HG02623 (cell line): ENCODE results near the gene SLC15A1.
"Not testable (repeated sequence)": the region's sequence is repeated elsewhere in the genome, so short reads cannot be mapped to it uniquely, and the experiment has no call there.

Experiments used
- ATAC-seq: cut with Tn5 transposase; IDR thresholded peaks from one replicate; pipeline ENCODE4 v1.9.1; 2021; ENCODE audit warnings: moderate library complexity; ENCODE audit not compliant: unreplicated experiment

Gene SLC15A1

DNA sequence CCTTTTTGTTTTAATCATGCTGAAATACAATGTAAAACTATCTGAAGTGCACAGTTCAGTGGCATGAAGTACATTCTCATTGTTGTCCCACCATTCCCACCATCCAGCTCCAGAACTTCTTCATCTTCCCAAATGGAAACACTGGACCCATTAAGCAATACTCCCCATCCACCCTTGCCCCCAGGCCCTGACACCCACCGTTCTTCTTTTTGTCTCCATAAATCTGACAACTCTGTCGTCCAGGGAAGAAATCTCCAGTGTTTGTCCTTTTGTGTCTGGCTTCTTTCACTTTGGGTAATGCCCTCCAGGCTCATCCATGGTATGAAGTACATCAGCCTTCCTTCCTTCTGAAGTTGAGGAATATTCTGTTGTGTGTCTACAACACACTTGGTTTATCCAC lies 2.6 kb upstream of the SLC15A1 start:
- no peak for ATAC-seq

GRCh38 chr13:98754468-98754867 lies 2.0 kb upstream of the SLC15A1 start:
- not testable (repeated sequence) for ATAC-seq

DNA sequence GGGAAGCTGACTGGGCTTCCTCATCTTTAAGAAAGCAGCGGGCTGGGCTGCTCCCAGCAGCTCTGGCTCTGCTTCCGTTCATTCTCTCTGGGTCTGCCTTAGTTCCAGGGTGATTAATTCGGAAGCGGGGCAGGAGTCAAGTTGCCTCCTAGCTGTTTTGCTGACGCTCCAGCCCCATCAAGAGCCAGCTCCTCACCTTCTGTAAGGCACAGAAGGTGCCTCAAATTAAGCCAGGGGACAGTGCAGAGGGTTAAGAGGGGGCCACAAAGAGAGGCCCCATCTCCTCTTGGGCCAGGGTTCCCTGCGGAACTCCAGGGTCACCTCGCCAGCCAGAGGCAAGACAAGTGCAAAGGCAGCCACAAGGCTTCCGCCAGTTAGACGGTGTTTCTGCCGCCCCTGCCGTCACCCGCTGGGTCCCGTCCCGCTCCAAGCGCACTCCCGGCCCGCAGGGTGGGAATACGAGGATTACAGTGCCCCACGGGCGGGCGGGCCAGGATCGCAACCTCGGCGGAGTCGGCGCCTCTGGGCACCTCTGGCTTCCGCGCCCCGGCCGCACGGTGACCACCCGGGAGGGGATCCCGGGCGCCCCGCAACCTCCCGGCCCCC lies 508 bp downstream of the SLC15A1 start:
- ATAC-seq = no peak

- no peak for ATAC-seq
These were observed 1.1 kb downstream of the SLC15A1 start for GRCh38 chr13:98751367-98751782.

GRCh38 chr13:98749501-98749900 lies 3.0 kb downstream of the SLC15A1 start:
- no peak for ATAC-seq

GRCh38 chr13:98746968-98747367 lies 5.5 kb downstream of the SLC15A1 start:
- ATAC-seq = no peak

GRCh38 chr13:98743377-98743776 lies 9.1 kb downstream of the SLC15A1 start:
- no peak for ATAC-seq

DNA sequence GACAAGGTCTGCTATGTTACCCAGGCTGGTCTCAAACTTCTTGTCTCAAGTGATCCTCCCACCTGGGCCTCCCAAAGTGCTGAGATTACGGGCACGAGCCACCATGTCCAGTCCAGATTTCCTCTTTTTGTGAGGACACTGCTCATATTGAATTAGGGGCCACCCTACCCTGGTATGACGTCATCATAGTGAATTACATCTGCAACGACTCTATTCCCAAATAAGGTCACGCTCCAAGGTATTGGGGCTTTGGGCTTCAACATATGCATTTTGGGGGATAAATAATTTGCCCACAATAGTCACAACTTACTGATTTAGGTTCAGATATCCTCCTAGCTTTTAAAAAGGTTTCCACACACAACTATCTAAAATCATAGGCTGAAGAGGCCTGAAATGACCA lies 9.5 kb downstream of the SLC15A1 start:
- ATAC-seq = no peak

- no peak for ATAC-seq
These were observed 10.6 kb downstream of the SLC15A1 start for GRCh38 chr13:98741741-98742435.

GRCh38 chr13:98740131-98740530 lies 12.3 kb downstream of the SLC15A1 start:
- no peak for ATAC-seq

DNA sequence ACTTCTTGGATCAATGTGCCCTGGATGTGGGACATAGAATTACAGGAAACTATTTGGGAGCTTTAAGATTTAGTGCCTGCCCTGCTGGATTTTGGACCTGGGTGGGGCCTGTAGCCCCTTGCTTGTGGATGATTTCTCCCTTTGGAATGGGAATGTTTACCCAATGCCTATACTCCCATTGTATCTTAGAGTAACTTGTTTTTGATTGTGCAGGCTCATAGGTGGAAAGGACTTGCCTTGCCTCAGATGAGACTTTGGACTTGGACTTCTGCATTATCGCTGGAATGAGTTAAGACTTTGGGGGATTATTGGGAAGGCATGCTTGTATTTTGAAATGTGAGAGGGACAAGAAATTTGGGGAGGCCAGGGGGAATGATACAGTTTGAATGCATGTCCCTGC lies 13.5 kb downstream of the SLC15A1 start:
- no peak for ATAC-seq

- ATAC-seq = no peak
These were observed 14.3 kb downstream of the SLC15A1 start for GRCh38 chr13:98738213-98738612.

DNA sequence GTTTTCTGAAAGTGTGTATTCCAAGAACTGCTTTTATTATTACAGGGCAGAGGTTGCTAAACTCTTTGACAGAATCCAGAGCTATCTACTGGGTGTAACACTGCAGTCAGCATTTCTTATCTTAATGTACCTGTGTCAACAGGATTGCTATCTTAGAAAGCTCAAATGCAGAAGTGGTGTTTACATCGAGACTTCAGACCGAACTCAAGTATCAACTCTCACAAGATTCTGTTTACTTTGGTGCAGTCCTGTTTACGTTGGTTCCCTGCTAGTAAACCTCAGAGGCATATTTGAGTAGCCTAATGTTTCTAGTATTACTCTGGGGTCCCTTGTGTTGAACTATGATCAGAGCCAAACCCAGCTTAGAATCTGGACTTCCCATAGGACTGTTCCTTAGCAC lies 20.5 kb downstream of the SLC15A1 start:
- ATAC-seq = no peak

DNA sequence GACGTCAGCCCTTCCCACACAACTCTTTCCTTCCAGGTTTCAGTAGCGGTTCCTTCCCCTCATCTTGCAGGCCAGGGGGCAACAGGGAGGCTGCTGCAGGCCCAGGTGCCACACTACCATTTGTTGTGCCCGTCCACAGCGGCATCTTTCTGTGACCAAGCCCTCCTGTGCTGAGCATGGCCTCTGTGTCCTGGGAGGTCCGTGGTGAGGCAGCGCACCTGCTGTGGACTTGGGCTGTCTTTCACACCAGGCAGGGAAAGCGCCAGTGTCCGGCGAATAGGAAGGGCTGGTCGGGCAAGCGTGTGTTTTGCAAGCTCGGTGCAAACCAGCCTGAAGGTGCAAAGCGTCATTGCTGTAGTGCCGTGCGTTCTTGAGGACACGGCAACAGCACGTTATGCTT lies 21.4 kb downstream of the SLC15A1 start:
- ATAC-seq = no peak

DNA sequence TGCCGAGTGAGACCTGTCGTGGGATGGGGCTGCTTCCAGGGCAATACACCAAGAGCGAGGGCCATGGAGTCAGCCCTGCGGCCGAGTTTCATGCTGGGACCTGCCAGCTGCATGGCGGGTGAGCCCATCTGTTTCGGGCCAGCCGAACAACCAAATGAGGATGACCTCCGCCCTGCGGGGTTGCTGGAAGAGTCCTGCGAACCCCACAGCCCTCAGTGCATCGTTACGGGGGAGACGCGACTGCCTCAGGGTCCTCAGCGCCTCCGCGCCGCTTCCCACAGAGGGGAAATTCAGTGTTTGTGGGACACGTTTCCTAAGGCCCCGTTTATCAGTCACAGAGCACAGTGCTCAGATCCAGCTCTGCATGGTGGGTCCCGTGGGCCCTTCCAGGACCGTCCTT lies 22.0 kb downstream of the SLC15A1 start:
- no peak for ATAC-seq

- no peak for ATAC-seq
These were observed 22.8 kb downstream of the SLC15A1 start for GRCh38 chr13:98729658-98730057.

- no peak for ATAC-seq
These were observed 29.5 kb downstream of the SLC15A1 start for GRCh38 chr13:98722958-98723357.

GRCh38 chr13:98721825-98722510 lies 30.5 kb downstream of the SLC15A1 start:
- no peak for ATAC-seq

GRCh38 chr13:98719527-98720250 lies 32.8 kb downstream of the SLC15A1 start:
- ATAC-seq = no peak

DNA sequence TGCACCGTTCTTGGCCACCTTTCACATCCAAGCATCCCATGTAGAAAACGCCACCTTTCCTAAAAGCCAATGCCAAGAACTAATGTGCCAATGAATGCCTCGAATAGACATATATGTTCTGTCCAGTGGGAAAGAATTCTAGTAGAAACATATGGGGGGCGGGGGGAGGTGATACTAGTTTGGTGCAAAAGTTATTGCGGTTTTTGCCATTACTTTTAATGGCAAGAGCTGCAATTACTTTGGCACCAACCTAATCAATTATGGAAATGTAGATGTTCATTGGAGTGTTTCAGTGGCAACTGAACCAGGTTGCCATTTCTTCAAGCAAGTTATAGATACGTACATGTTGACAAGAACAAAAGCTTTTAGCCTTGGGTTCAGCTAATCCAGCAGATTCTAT lies 34.6 kb downstream of the SLC15A1 start:
- no peak for ATAC-seq

DNA sequence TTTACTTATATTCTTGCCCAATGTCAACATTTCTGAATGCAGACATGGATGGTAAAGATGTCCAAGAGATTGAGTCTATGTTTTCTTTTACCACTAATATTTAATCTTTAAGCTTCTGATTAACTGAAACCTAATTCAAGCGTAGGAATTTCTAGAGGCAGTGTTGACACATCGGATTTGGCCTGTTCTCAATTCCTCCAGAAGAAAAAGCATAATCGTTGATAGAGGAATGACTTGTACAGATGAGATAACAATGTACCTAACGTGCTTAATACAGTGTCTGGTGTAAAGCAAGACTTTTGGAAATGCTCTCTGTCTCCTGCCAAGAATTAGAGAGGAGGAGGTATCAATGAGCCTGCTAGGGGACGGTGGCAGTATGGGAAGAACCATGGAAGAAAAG lies 35.2 kb downstream of the SLC15A1 start:
- ATAC-seq = no peak

GRCh38 chr13:98710521-98710920 lies 42.0 kb downstream of the SLC15A1 start:
- ATAC-seq = no peak
